ENCODE measurements around the gene TRAPPC2B. TPM values are rescaled to one million over a fixed set of nuclear protein-coding genes. Genes with fewer than 3 reads are reported as not detected.

The TRAPPC2B gene
- total and polyA plus RNA-seq, 4 donors = 2.8 to 6.1 (median 3.6) TPM

GRCh38 chr19:57324992-57325391 lies 38.4 kb upstream of the TRAPPC2B start:
- Histone ChIP-seq H3K9me3 (ENCODE audit: control insufficient read depth in 4 of 4, low read length in 3 of 4) (peaks cover 23 to 48% (median 41%) of the 10 kb centered on the region in 4 donors), H3K9ac (ENCODE audit: low read depth in 1 of 2, low read length in 2 of 2) (no peak overlapping the region), H3K4me3 (ENCODE audit: low read depth in 1 of 3, low read length in 3 of 3) (peak overlapping the region in 1 of 3 donors; percentile 41), H3K4me1 (ENCODE audit: control insufficient read depth in 4 of 4, insufficient read depth in 4 of 4, low read length in 3 of 4) (peaks cover 2 to 16% (median 12%) of the 10 kb centered on the region in 4 donors), H3K36me3 (ENCODE audit: control insufficient read depth in 4 of 4, insufficient read depth in 3 of 4, low read depth in 1 of 4, low read length in 3 of 4) (peaks cover 20 to 61% (median 55%) of the 10 kb centered on the region in 4 donors), H3K27ac (ENCODE audit: low read depth in 1 of 2, low read length in 2 of 2) (no peak overlapping the region), H3K27me3 (ENCODE audit: control insufficient read depth in 4 of 4, insufficient read depth in 4 of 4, low read length in 3 of 4) (no peaks in the 10 kb centered on the region)
- no peak for DNase-seq (ENCODE audit: low spot score)
- TF ChIP-seq ATF3 (IDR thresholded peaks at IDR 0.05) (no peak), RAD21 (IDR thresholded peaks at IDR 0.05) (no peak), HNF4G (IDR thresholded peaks at IDR 0.05) (no peak), FOXA1 (IDR thresholded peaks at IDR 0.05) (no peak), NR2F2 (IDR thresholded peaks at IDR 0.05) (no peak), SP1 (IDR thresholded peaks at IDR 0.05) (no peak), FOXA2 (IDR thresholded peaks at IDR 0.05) (no peak), HNF4A (conservative IDR thresholded peaks at IDR 0.05) (no peak), RXRA (IDR thresholded peaks at IDR 0.05) (no peak), TAF1 (conservative IDR thresholded peaks at IDR 0.05) (no peak), YY1 (IDR thresholded peaks at IDR 0.05) (no peak)
- TF ChIP-seq, protein P1, sequence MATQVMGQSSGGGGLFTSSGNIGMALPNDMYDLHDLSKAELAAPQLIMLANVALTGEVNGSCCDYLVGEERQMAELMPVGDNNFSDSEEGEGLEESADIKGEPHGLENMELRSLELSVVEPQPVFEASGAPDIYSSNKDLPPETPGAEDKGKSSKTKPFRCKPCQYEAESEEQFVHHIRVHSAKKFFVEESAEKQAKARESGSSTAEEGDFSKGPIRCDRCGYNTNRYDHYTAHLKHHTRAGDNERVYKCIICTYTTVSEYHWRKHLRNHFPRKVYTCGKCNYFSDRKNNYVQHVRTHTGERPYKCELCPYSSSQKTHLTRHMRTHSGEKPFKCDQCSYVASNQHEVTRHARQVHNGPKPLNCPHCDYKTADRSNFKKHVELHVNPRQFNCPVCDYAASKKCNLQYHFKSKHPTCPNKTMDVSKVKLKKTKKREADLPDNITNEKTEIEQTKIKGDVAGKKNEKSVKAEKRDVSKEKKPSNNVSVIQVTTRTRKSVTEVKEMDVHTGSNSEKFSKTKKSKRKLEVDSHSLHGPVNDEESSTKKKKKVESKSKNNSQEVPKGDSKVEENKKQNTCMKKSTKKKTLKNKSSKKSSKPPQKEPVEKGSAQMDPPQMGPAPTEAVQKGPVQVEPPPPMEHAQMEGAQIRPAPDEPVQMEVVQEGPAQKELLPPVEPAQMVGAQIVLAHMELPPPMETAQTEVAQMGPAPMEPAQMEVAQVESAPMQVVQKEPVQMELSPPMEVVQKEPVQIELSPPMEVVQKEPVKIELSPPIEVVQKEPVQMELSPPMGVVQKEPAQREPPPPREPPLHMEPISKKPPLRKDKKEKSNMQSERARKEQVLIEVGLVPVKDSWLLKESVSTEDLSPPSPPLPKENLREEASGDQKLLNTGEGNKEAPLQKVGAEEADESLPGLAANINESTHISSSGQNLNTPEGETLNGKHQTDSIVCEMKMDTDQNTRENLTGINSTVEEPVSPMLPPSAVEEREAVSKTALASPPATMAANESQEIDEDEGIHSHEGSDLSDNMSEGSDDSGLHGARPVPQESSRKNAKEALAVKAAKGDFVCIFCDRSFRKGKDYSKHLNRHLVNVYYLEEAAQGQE (IDR thresholded peaks at IDR 0.05) = no peak
- TF ChIP-seq, protein P2, sequence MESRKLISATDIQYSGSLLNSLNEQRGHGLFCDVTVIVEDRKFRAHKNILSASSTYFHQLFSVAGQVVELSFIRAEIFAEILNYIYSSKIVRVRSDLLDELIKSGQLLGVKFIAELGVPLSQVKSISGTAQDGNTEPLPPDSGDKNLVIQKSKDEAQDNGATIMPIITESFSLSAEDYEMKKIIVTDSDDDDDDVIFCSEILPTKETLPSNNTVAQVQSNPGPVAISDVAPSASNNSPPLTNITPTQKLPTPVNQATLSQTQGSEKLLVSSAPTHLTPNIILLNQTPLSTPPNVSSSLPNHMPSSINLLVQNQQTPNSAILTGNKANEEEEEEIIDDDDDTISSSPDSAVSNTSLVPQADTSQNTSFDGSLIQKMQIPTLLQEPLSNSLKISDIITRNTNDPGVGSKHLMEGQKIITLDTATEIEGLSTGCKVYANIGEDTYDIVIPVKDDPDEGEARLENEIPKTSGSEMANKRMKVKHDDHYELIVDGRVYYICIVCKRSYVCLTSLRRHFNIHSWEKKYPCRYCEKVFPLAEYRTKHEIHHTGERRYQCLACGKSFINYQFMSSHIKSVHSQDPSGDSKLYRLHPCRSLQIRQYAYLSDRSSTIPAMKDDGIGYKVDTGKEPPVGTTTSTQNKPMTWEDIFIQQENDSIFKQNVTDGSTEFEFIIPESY (IDR thresholded peaks at IDR 0.05) = no peak
- TF ChIP-seq, protein P3, sequence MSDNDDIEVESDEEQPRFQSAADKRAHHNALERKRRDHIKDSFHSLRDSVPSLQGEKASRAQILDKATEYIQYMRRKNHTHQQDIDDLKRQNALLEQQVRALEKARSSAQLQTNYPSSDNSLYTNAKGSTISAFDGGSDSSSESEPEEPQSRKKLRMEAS (IDR thresholded peaks at IDR 0.05) = no peak
- TF ChIP-seq, protein P4, sequence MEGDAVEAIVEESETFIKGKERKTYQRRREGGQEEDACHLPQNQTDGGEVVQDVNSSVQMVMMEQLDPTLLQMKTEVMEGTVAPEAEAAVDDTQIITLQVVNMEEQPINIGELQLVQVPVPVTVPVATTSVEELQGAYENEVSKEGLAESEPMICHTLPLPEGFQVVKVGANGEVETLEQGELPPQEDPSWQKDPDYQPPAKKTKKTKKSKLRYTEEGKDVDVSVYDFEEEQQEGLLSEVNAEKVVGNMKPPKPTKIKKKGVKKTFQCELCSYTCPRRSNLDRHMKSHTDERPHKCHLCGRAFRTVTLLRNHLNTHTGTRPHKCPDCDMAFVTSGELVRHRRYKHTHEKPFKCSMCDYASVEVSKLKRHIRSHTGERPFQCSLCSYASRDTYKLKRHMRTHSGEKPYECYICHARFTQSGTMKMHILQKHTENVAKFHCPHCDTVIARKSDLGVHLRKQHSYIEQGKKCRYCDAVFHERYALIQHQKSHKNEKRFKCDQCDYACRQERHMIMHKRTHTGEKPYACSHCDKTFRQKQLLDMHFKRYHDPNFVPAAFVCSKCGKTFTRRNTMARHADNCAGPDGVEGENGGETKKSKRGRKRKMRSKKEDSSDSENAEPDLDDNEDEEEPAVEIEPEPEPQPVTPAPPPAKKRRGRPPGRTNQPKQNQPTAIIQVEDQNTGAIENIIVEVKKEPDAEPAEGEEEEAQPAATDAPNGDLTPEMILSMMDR (IDR thresholded peaks at IDR 0.05; ENCODE audit: low read depth, low read length, missing input control) = no peak

DNA sequence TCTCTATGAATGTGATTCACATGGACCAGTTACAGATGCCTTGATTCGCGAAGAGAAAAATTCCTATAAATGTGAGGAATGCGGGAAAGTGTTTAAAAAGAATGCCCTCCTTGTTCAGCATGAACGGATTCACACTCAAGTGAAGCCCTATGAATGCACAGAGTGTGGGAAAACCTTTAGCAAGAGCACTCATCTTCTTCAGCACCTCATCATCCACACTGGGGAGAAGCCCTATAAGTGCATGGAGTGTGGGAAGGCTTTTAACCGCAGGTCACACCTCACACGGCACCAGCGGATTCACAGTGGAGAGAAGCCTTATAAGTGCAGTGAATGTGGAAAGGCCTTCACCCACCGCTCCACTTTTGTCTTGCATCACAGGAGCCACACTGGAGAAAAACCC lies 35.4 kb upstream of the TRAPPC2B start:
- WGBS = 98% methylated on average over 8 of the region's 8 CpGs
- H3K36me3 ChIP-seq (ENCODE audit: control insufficient read depth in 4 of 4, insufficient read depth in 3 of 4, low read depth in 1 of 4, low read length in 3 of 4) = peaks cover 22 to 61% (median 55%) of the 10 kb centered on the region in 4 donors

More for the DNA sequence above, 35.4 kb upstream of the TRAPPC2B start:
- H3K9ac ChIP-seq (ENCODE audit: low read depth in 1 of 2, low read length in 2 of 2) = no peak overlapping the region
- no peaks in the 10 kb centered on the region for H3K4me1 ChIP-seq (ENCODE audit: control insufficient read depth in 4 of 4, insufficient read depth in 4 of 4, low read length in 3 of 4)
- H3K27me3 ChIP-seq (ENCODE audit: control insufficient read depth in 4 of 4, insufficient read depth in 4 of 4, low read length in 3 of 4) = no peaks in the 10 kb centered on the region
- H3K27ac ChIP-seq (ENCODE audit: low read depth in 1 of 2, low read length in 2 of 2) = no peak overlapping the region
- H3K4me3 ChIP-seq (ENCODE audit: low read depth in 1 of 3, low read length in 3 of 3) = peak overlapping the region in 2 of 3 donors; percentile 39 to 73
- no peak for DNase-seq (ENCODE audit: low spot score)
- H3K9me3 ChIP-seq (ENCODE audit: control insufficient read depth in 4 of 4, low read length in 3 of 4) = peaks cover 25 to 43% (median 33%) of the 10 kb centered on the region in 4 donors
- no peak for TF ChIP-seq TAF1 (conservative IDR thresholded peaks at IDR 0.05)
- TF ChIP-seq, protein P4 (IDR thresholded peaks at IDR 0.05; ENCODE audit: low read depth, low read length, missing input control) = no peak
- TF ChIP-seq RXRA (IDR thresholded peaks at IDR 0.05) = no peak

All from liver (tissue), 9 donors.